Progenitor cell of endocrine pancreas (in vitro differentiated cells): Measurements from ENCODE around the gene GBP1. TPM values are rescaled to one million over a fixed set of nuclear protein-coding genes. Genes with fewer than 3 reads are reported as not detected.
"Not testable (repeated sequence)": the region's sequence is repeated elsewhere in the genome, so short reads cannot be mapped to it uniquely, and the experiment has no call there.

Source experiments
- DNase-seq: peaks from one replicate; pipeline ENCODE4 v3.0.0; 2021; ENCODE audit warnings: low spot score; ENCODE audit not compliant: unreplicated experiment
- H3K27ac Mint-ChIP-seq: 2 replicates; pipeline ENCODE4 v1.8.0; 2021; ENCODE audit warnings: mild to moderate bottlenecking, moderate library complexity, mixed read lengths
- H3K27me3 Mint-ChIP-seq: 2 replicates; pipeline ENCODE4 v1.8.0; 2021; ENCODE audit warnings: mixed read lengths
- H3K36me3 Mint-ChIP-seq: 2 replicates; pipeline ENCODE4 v1.8.0; 2022; ENCODE audit warnings: mixed read lengths; ENCODE audit not compliant: insufficient read depth
- H3K4me1 Mint-ChIP-seq: 2 replicates; pipeline ENCODE4 v1.8.0; 2021; ENCODE audit warnings: low read depth, mixed read lengths
- H3K4me3 Mint-ChIP-seq: 2 replicates; pipeline ENCODE4 v1.8.0; 2021; ENCODE audit warnings: low read depth, mild to moderate bottlenecking, moderate library complexity, mixed read lengths
- H3K9me3 Mint-ChIP-seq: 2 replicates; pipeline ENCODE4 v1.8.0; 2021; ENCODE audit warnings: low read depth, mixed read lengths
- CTCF ChIP-seq: fragments of 200-600 bp; sonication (generic); IDR thresholded peaks from one replicate; pipeline ENCODE4 v1.5.0; 2021; ENCODE audit warnings: antibody characterized with exemption, mild to moderate bottlenecking; ENCODE audit not compliant: unreplicated experiment
- total RNA-seq: library from RNA; stranded (reverse); gene quantifications from 2 replicates; pipeline ENCODE4 v1.2.1, GENCODE V29; 2021

The GBP1 gene
- total RNA-seq, 1 donor from 2014 or later = not detected

DNA sequence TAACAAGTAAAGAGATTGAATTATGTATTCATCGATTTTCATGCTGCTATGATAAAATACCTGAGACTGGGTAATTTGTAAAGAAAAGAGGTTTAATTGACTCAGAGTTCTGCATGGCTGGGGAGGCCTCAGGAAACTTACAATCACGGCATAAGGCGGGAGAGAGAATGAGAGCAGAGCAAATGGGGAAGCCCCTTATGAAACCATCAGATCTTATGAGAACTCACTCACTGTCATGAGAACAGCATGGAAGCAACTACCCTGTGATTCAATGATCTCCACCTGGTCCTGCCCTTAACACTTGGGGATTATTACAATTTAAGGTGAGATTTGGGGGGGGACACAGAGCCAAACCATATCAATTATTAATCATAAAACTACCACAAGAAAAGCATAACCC lies 39.1 kb downstream of the GBP1 start:
- DNase-seq = no peak
- Mint-ChIP-seq H3K4me3 (no peak overlapping the region), H3K4me1 (peaks cover 9% of the 10 kb centered on the region), H3K27ac (no peak overlapping the region), H3K9me3 (peaks cover 19% of the 10 kb centered on the region), H3K36me3 (no peaks in the 10 kb centered on the region), H3K27me3 (no peaks in the 10 kb centered on the region)
- no peak for TF ChIP-seq CTCF

DNA sequence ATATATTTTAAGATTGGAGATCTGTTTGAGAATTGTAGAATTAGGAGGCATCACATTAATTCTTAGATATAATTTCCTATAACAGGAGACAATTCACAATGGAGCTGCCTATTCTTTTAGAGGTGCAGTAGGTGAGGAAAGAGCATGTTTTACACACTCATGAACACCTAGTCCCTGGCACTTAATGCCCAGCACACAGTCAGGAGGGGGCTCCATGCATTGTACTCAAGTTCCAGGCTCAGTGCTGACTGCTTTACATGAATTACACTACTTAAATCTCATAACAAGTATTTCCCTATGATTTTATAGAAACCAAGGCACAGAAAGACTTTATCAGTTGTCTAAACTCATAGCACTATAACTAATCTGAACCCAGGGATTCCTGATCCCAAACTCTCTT lies 42.0 kb downstream of the GBP1 start:
- peaks cover 10% of the 10 kb centered on the region for H3K9me3 Mint-ChIP-seq
- H3K4me1 Mint-ChIP-seq = peaks cover 13% of the 10 kb centered on the region
- H3K36me3 Mint-ChIP-seq = no peaks in the 10 kb centered on the region
- DNase-seq = no peak
- no peak overlapping the region for H3K4me3 Mint-ChIP-seq
- TF ChIP-seq CTCF = no peak
- no peaks in the 10 kb centered on the region for H3K27me3 Mint-ChIP-seq
- H3K27ac Mint-ChIP-seq = no peak overlapping the region

- Mint-ChIP-seq H3K9me3 (peaks cover 10% of the 10 kb centered on the region), H3K4me1 (peaks cover 13% of the 10 kb centered on the region), H3K4me3 (no peak within 1 kb of the TSS), H3K36me3 (no peaks in the 10 kb centered on the region), H3K27ac (peak within 1 kb of the TSS; percentile 57), H3K27me3 (no peaks in the 10 kb centered on the region)
- DNase-seq = no peak
- TF ChIP-seq CTCF = no peak
These were observed 42.6 kb downstream of the GBP1 start, which contains the start of gene GBP3 for GRCh38 chr1:89022167-89022959. TSS of gene GBP3 (minus strand) at chr1:89022866. CDS start at chr1:89020721, 2,145 bp downstream.

GRCh38 chr1:89018318-89018717 lies 46.7 kb downstream of the GBP1 start:
- not testable (repeated sequence) for H3K9me3 Mint-ChIP-seq, DNase-seq, H3K27me3 Mint-ChIP-seq, H3K4me3 Mint-ChIP-seq, H3K36me3 Mint-ChIP-seq, H3K27ac Mint-ChIP-seq
- peaks cover 13% of the 10 kb centered on the region for H3K4me1 Mint-ChIP-seq

DNA sequence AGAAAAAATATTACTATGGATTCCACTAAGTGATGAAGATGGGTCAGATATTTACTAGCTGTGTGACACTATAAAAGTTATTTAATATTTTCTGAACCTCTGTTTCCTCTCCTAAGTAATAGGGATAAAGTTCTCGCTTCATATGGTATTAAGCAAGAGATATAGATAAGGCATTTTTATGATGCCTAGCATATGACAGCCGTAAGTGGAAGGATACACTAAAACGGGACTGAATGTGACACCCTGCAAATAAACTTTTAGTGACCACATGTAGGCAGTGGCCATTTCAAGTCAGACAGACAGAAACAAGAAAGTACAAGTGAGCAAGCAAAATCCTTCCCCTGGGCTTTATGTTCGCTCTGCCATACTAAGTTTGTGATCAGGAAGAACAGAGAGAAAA lies 56.5 kb downstream of the GBP1 start:
- H3K36me3 Mint-ChIP-seq = no peaks in the 10 kb centered on the region
- H3K27me3 Mint-ChIP-seq = peaks cover 4% of the 10 kb centered on the region
- H3K4me3 Mint-ChIP-seq = no peak overlapping the region
- DNase-seq = no peak
- H3K27ac Mint-ChIP-seq = no peak overlapping the region
- H3K9me3 Mint-ChIP-seq = no peaks in the 10 kb centered on the region
- H3K4me1 Mint-ChIP-seq = no peaks in the 10 kb centered on the region
- no peak for TF ChIP-seq CTCF
